Measurements from ENCODE around the gene SPDL1.

The SPDL1 gene

DNA sequence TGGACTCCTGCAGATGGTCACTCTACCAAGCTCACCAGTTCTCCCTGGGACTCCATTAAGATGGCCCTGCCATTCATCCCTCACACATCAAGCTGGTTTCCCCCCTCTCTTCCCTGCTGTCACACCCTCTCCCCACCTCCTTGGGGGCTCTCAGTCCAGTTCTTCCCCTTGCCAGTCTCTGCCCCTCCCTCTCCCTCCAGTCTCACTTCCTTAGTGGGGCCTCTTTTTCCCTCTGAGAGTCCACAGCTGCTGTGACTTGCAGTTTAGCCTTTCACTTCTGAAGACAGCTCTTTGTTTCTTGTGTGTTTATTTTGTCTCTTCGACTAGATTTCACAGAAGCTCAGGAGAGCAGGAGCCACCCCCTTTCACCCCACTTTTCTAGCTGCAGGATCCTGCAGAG, 64.0 kb downstream of the SPDL1 start:
- DNase-seq: no peak
- TF ChIP-seq, protein P1, sequence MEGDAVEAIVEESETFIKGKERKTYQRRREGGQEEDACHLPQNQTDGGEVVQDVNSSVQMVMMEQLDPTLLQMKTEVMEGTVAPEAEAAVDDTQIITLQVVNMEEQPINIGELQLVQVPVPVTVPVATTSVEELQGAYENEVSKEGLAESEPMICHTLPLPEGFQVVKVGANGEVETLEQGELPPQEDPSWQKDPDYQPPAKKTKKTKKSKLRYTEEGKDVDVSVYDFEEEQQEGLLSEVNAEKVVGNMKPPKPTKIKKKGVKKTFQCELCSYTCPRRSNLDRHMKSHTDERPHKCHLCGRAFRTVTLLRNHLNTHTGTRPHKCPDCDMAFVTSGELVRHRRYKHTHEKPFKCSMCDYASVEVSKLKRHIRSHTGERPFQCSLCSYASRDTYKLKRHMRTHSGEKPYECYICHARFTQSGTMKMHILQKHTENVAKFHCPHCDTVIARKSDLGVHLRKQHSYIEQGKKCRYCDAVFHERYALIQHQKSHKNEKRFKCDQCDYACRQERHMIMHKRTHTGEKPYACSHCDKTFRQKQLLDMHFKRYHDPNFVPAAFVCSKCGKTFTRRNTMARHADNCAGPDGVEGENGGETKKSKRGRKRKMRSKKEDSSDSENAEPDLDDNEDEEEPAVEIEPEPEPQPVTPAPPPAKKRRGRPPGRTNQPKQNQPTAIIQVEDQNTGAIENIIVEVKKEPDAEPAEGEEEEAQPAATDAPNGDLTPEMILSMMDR (IDR thresholded peaks at IDR 0.05; ENCODE audit: low read depth, low read length): no peak
- no peaks in the 10 kb centered on the region for H3K9me3 ChIP-seq (ENCODE audit: severe bottlenecking)
- H3K27me3 ChIP-seq (ENCODE audit: insufficient read depth, low read depth, severe bottlenecking): peaks cover 81% of the 10 kb centered on the region
- H3K36me3 ChIP-seq: no peaks in the 10 kb centered on the region
- H3K27ac ChIP-seq: no peak overlapping the region
- no peak overlapping the region for H3K4me3 ChIP-seq (ENCODE audit: low read depth, low read length)

DNA sequence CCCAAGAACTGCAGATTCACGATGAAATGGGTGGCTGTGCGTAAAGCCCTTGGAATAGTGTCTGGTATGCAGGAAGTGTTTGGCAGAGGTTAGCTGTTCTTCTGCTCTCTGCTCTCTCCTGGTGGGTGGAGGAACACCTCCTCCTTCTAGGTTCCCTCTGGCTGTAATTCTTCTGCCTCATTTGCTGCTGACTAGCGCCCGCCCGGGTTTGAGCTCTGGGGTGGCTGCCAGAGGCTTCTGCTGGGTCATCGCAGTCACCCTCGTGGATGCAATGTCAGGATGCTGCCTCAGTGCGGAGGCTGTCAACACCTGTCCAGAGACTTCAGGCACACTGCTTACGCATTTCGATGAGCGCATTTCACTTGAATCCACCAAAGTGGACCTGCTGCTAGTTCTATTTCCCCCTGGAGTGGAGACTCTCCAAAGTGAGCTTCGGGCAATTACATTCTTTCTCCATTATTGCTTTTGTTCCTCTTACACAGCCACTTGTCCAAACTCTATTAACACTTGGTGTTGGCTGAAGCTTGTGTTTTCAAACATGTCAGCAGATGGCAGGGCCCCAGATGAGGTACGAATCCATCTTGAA, 65.2 kb downstream of the SPDL1 start:
- TF ChIP-seq, protein P1 (IDR thresholded peaks at IDR 0.05; ENCODE audit: low read depth, low read length): no peak
- Histone ChIP-seq H3K36me3 (no peaks in the 10 kb centered on the region), H3K27me3 (ENCODE audit: insufficient read depth, low read depth, severe bottlenecking) (peaks cover 84% of the 10 kb centered on the region), H3K4me3 (ENCODE audit: low read depth, low read length) (no peak overlapping the region), H3K27ac (no peak overlapping the region), H3K9me3 (ENCODE audit: severe bottlenecking) (no peaks in the 10 kb centered on the region)
- DNase-seq: no peak

DNA sequence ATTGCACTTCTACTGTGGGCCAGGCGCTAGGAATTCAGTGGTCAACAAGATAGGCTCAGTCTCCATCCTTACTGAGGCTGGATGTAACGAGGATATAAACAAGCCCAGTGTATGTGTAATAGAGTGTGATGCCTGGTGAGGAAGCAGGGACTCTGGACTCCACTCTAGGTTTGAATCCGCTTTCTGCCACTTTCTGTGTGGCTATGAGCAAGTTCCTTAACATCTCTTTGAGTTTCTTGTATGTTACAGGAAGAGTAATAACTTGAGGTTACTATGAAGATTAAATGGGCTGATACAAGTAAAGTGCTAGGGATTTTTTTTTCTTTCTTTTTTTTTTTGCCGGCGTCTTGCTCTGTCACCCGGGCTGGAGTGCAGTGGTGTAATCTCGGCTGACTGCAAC, 65.9 kb downstream of the SPDL1 start:
- TF ChIP-seq, protein P1 (IDR thresholded peaks at IDR 0.05; ENCODE audit: low read depth, low read length): no peak
- Histone ChIP-seq H3K9me3 (ENCODE audit: severe bottlenecking) (no peaks in the 10 kb centered on the region), H3K4me3 (ENCODE audit: low read depth, low read length) (no peak overlapping the region), H3K36me3 (no peaks in the 10 kb centered on the region), H3K27me3 (ENCODE audit: insufficient read depth, low read depth, severe bottlenecking) (peaks cover 84% of the 10 kb centered on the region), H3K27ac (no peak overlapping the region)
- DNase-seq: no peak

GRCh38 chr5:169650701-169651331, 67.2 kb downstream of the SPDL1 start:
- no peak overlapping the region for H3K27ac ChIP-seq
- DNase-seq: no peak
- H3K27me3 ChIP-seq (ENCODE audit: insufficient read depth, low read depth, severe bottlenecking): peaks cover 91% of the 10 kb centered on the region
- H3K36me3 ChIP-seq: no peaks in the 10 kb centered on the region
- no peaks in the 10 kb centered on the region for H3K9me3 ChIP-seq (ENCODE audit: severe bottlenecking)
- TF ChIP-seq, protein P1 (IDR thresholded peaks at IDR 0.05; ENCODE audit: low read depth, low read length): no peak
- H3K4me3 ChIP-seq (ENCODE audit: low read depth, low read length): no peak overlapping the region

GRCh38 chr5:169651526-169651925, 68.0 kb downstream of the SPDL1 start:
- TF ChIP-seq, protein P1 (IDR thresholded peaks at IDR 0.05; ENCODE audit: low read depth, low read length): no peak
- Histone ChIP-seq H3K36me3 (no peaks in the 10 kb centered on the region), H3K27me3 (ENCODE audit: insufficient read depth, low read depth, severe bottlenecking) (peaks cover 91% of the 10 kb centered on the region), H3K4me3 (ENCODE audit: low read depth, low read length) (no peak overlapping the region), H3K9me3 (ENCODE audit: severe bottlenecking) (no peaks in the 10 kb centered on the region), H3K27ac (no peak overlapping the region)
- no peak for DNase-seq

DNA sequence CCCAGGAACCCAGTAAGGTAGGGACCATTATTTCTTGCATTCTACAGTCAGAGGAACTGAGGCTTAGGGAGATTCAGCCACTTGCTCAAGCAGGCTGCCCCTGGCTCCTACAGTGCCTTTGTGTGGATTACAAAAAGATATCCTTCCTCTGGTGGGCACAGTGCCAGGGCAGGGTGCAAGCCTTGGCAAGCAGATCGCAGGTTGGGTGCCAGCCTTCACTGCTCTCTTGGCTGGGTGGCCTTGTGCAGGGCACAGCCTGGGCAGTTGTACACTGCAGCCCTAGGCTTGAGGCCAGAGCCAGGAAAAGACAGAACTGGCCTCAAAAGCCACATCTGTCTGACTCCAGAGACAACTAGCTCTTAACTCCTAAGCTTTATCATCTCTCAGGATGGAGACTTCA, 68.5 kb downstream of the SPDL1 start:
- Histone ChIP-seq H3K27me3 (ENCODE audit: insufficient read depth, low read depth, severe bottlenecking) (peaks cover 90% of the 10 kb centered on the region), H3K9me3 (ENCODE audit: severe bottlenecking) (no peaks in the 10 kb centered on the region), H3K27ac (no peak overlapping the region), H3K36me3 (no peaks in the 10 kb centered on the region), H3K4me3 (ENCODE audit: low read depth, low read length) (no peak overlapping the region)
- DNase-seq: no peak
- TF ChIP-seq, protein P1 (IDR thresholded peaks at IDR 0.05; ENCODE audit: low read depth, low read length): no peak
